Measurements from ENCODE around the gene ADRA2C.

DNA sequence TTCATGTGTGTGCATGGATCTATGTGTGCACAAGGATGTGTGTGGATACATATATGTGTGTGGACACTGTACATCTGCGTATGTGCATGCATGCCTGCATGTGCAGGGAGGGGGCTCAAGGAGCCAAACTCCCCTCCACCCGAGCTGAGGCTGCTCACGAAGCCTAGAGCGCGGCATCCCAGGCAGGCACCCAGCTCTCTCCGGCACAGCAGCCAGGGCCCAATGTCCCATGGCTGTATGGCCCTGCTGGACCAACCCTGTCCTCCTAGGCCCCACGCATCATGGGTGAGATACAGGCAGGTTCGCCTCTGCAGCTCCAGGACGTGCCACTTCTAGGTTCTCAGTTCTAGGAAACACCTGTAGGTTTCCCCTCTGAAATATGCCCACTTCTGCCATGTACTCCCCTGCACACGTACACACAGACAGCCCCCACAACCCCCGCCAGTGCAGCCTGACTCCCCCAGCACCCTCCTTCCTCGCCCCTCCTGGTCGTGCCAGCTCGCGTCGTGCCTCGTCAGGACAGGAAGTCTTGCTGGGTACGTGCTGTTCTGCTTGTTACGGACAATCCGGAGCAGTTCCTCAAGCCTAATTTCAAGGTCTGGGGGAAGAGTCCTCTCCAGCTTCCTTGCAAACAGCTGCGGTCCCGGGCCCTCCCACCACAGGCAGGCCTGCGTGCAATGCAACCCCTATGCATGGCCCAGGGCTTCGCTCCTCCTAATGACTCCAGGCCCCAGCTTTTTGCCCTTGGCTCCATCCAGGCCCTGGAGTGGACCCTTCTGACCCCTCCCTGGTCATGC lies 3.2 kb upstream of the ADRA2C start:
- TF ChIP-seq, protein P1, sequence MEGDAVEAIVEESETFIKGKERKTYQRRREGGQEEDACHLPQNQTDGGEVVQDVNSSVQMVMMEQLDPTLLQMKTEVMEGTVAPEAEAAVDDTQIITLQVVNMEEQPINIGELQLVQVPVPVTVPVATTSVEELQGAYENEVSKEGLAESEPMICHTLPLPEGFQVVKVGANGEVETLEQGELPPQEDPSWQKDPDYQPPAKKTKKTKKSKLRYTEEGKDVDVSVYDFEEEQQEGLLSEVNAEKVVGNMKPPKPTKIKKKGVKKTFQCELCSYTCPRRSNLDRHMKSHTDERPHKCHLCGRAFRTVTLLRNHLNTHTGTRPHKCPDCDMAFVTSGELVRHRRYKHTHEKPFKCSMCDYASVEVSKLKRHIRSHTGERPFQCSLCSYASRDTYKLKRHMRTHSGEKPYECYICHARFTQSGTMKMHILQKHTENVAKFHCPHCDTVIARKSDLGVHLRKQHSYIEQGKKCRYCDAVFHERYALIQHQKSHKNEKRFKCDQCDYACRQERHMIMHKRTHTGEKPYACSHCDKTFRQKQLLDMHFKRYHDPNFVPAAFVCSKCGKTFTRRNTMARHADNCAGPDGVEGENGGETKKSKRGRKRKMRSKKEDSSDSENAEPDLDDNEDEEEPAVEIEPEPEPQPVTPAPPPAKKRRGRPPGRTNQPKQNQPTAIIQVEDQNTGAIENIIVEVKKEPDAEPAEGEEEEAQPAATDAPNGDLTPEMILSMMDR (conservative IDR thresholded peaks at IDR 0.05): no peak
- no peak for TF ChIP-seq ZFX (IDR thresholded peaks at IDR 0.05)
